ENCODE measurements around the gene SLC5A2. TPM values are rescaled to one million over a fixed set of nuclear protein-coding genes. Genes with fewer than 3 reads are reported as not detected.
"Not testable (repeated sequence)": the region's sequence is repeated elsewhere in the genome, so short reads cannot be mapped to it uniquely, and the experiment has no call there.

SLC5A2 gene
- total RNA-seq, 1 experiment from 2014 or later = not detected

DNA sequence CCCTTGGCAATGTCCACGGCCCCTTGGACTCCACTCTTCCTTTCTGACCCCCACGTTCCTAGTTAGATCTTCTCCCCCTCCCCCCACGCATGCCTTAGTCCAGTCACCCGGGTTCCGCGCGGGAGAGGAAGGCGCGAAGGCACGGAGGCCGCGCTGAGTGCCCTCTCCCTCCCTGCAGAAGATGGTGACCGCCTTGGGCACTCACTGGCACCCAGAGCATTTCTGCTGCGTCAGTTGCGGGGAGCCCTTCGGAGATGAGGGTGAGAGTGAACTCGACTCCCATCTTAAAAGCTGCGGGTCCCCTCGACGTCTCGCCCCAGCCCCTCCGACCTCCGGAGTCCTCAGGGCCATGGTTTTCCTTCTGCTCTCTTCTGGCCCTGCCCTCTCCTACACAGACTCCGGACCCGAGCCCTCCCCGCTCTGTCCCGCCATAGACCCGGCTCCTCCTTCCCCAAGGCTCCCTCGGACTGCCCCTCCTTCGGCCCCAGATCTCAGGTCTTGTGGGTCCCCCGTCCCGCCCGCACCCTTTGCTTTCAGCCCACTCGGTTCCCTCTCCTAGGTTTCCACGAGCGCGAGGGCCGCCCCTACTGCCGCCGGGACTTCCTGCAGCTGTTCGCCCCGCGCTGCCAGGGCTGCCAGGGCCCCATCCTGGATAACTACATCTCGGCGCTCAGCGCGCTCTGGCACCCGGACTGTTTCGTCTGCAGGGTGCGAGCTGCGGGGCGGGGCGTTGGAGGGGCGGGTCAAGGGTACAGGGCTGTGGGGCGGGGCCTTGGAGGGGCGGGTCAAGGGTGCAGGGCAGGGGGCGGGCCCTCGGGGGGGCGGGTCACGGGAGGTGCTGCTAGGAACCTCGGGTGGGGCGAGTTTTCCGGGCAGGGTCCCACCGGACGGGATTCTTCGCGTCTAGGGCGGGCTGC is 6.4 kb upstream of the SLC5A2 start:
- no peaks in the 10 kb centered on the region for H3K9me3 ChIP-seq (replicated peaks)
- H3K4me3 ChIP-seq = no peak overlapping the region
- H3K4me1 ChIP-seq (replicated peaks) = peaks cover 9% of the 10 kb centered on the region
- no peak for DNase-seq (ENCODE audit: low read depth in 1 of 2, low spot score in 2 of 2)
- peaks cover 73% of the 10 kb centered on the region for H3K36me3 ChIP-seq
- 0 out of 2 replicates have a peak, but pooled peaks cover 2% of the 10 kb centered on the region for H3K27me3 ChIP-seq (replicated peaks)
- no peak overlapping the region for H3K27ac ChIP-seq

DNA sequence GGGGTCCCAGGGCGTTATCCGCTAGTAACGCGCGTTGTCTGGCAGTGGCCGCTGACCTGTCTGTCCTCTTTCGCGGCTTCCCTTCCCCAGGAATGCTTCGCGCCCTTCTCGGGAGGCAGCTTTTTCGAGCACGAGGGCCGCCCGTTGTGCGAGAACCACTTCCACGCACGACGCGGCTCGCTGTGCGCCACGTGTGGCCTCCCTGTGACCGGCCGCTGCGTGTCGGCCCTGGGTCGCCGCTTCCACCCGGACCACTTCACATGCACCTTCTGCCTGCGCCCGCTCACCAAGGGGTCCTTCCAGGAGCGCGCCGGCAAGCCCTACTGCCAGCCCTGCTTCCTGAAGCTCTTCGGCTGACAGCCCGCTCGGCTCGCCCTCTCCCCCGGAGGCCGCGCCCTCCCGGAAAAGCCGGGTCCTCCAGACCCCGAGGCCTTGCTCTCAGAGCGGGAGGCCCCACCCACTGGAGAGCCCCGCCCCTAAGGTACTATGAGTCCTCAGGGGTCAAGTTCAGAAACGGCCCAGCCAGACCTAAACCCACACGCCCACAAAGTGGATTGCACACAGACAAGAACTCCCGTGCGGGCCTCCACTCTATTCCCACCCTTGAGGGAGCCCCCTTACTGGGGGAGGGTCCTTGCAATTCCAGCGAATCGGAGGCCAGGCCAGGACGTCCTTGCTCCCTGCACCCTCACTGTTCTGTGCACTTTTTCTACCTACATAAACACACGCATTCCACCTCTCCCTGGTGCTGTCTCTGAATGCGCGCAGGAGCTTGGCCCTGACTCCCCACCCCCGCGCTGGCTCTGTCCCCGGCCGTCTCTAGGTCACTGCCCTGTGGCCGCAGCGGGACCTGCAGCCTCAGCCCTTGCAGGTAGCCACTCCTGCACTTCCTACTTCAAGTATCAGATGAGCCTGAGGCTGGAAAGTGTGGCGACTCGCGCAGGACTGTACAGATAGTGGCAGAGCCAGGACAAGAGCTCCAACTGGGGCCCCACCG is 5.4 kb upstream of the SLC5A2 start:
- DNase-seq (ENCODE audit: low read depth in 1 of 2, low spot score in 2 of 2) = no peak
- H3K36me3 ChIP-seq = peaks cover 68% of the 10 kb centered on the region
- H3K9me3 ChIP-seq (replicated peaks) = no peaks in the 10 kb centered on the region
- no peak overlapping the region for H3K27ac ChIP-seq
- peaks cover 8% of the 10 kb centered on the region for H3K4me1 ChIP-seq (replicated peaks)
- H3K4me3 ChIP-seq = no peak overlapping the region
- 0 out of 2 replicates have a peak, but pooled peaks cover 3% of the 10 kb centered on the region for H3K27me3 ChIP-seq (replicated peaks)

DNA sequence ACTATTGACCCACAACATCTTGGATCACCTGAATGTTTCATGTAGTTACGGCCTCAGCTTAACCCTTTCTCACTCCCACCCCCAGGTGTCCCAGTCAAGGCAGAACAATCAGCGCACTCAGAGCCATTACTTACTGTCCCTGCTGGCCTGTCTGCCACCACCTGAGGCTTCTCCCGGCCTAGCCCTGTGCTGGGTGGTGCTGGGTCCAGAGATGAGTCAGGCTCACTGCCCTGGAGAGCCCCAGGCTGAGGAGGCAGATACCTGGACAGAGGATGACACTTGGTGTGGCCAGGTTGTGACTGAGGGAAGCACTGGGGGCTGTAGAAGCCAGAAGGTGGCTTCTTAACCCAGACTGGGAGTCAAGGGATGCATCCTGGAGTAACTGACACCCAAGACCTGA is 4.0 kb upstream of the SLC5A2 start:
- DNase-seq (ENCODE audit: low read depth in 1 of 2, low spot score in 2 of 2) = no peak
- no peaks in the 10 kb centered on the region for H3K9me3 ChIP-seq (replicated peaks)
- 0 out of 2 replicates have a peak, but pooled peaks cover 3% of the 10 kb centered on the region for H3K27me3 ChIP-seq (replicated peaks)
- peaks cover 55% of the 10 kb centered on the region for H3K36me3 ChIP-seq
- no peak overlapping the region for H3K27ac ChIP-seq
- H3K4me1 ChIP-seq (replicated peaks) = no peaks in the 10 kb centered on the region; the same call in 1 of the 2 replicates
- H3K4me3 ChIP-seq = no peak overlapping the region

GRCh38 chr16:31479751-31480150 is 3.2 kb upstream of the SLC5A2 start:
- H3K4me3 ChIP-seq = no peak overlapping the region
- H3K4me1 ChIP-seq (replicated peaks) = peaks cover 5% of the 10 kb centered on the region
- no peak overlapping the region for H3K27ac ChIP-seq
- H3K27me3 ChIP-seq (replicated peaks) = 0 out of 2 replicates have a peak, but pooled peaks cover 3% of the 10 kb centered on the region
- peaks cover 48% of the 10 kb centered on the region for H3K36me3 ChIP-seq
- no peaks in the 10 kb centered on the region for H3K9me3 ChIP-seq (replicated peaks)
- no peak for DNase-seq (ENCODE audit: low read depth in 1 of 2, low spot score in 2 of 2)

DNA sequence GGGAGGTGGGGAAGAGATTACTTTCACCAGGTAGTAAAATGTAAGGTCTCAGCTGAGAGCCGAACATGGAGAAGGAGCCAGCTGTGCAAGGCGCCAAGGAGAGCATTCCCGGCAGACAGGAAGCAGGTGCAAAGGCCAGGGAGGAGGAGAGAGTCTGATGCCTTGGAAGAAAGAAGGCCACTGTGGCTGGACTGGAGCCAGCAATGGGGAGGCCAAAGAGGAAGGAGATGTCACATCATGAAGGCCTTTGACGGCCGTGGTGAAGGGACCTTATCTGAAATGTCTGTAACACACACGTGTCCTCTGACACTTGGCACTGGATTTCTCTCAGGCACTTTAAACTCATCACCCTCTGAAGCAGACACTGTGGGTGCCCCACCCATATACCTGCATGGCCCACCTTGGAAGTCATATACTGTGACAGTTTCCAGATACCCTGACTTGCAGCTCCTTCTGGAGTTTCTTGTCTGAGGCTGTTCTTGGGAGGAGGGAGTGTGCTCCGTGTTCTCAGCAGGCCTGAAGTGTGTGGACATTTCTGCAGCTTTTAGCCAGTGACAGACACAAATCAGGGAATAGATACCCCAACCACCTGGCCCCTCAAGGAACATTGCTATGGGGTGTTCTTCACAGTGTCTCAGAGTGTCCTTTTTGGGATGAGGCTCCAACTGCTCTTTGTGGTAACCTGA is 1.9 kb upstream of the SLC5A2 start:
- no peak for DNase-seq (ENCODE audit: low read depth in 1 of 2, low spot score in 2 of 2)
- H3K4me1 ChIP-seq (replicated peaks) = peaks cover 8% of the 10 kb centered on the region
- peaks cover 35% of the 10 kb centered on the region for H3K36me3 ChIP-seq
- no peaks in the 10 kb centered on the region for H3K9me3 ChIP-seq (replicated peaks)
- H3K27me3 ChIP-seq (replicated peaks) = 0 out of 2 replicates have a peak, but pooled peaks cover 3% of the 10 kb centered on the region
- no peak overlapping the region for H3K27ac ChIP-seq
- no peak overlapping the region for H3K4me3 ChIP-seq

DNA sequence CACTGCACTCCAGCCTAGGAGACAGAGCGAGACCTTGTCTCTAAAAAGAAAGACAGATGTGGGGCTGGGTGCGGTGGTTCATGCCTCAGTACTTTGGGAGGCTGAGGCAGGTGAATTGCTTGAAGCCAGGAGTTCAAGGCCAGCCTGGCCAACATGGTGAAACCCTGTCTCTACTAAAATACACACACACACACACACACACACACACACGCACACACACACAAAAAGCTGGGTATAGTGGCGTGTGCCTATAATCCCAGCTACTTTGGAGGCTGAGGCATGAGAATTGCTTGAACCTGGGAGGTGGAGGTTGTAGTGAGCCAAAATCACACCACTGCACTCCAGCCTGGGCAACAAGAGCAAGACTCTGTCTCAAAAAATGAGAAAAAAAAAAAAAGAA is 1.1 kb downstream of the SLC5A2 start:
- Histone ChIP-seq H3K4me1 (replicated peaks) (peaks cover 19% of the 10 kb centered on the region), H3K27me3 (replicated peaks) (peaks cover 17% of the 10 kb centered on the region)
- not testable (repeated sequence) for DNase-seq (ENCODE audit: low read depth in 1 of 2, low spot score in 2 of 2); H3K9me3 ChIP-seq (replicated peaks); H3K27ac ChIP-seq; H3K4me3 ChIP-seq; H3K36me3 ChIP-seq

DNA sequence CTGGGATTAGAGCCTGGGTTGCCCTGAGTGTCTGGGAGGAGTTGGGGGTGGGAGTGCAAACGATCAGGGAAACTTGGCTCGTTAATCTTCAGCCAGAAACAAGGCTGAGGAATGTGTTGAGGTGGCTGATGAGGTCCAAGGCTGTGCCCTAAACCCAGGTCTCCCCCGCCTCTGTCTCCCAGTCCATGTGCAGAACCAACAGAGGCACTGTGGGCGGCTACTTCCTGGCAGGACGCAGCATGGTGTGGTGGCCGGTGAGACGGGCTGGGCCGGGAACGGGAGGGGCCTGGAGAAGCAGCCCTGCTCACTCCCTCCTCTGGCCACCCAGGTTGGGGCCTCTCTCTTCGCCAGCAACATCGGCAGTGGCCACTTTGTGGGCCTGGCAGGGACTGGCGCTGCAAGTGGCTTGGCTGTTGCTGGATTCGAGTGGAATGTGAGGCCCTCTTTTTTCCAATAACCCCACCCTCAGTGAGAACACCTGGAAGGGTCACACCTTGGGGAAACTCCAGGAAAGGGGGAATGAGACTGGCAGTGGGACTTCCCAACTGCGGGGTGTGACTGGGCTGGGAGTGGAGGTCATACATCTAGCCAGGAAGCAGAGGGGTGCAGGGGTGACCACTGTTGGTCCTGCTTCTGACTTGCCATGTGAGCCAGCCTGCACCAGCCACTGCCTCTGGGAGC is 1.7 kb downstream of the SLC5A2 start:
- H3K4me3 ChIP-seq = no peak overlapping the region
- H3K27me3 ChIP-seq (replicated peaks) = peaks cover 17% of the 10 kb centered on the region
- H3K36me3 ChIP-seq = peaks cover under 1% of the 10 kb centered on the region
- H3K27ac ChIP-seq = no peak overlapping the region
- peak; percentile 50 to 78 for DNase-seq (ENCODE audit: low read depth in 1 of 2, low spot score in 2 of 2)
- no peaks in the 10 kb centered on the region for H3K9me3 ChIP-seq (replicated peaks)
- H3K4me1 ChIP-seq (replicated peaks) = peaks cover 19% of the 10 kb centered on the region

DNA sequence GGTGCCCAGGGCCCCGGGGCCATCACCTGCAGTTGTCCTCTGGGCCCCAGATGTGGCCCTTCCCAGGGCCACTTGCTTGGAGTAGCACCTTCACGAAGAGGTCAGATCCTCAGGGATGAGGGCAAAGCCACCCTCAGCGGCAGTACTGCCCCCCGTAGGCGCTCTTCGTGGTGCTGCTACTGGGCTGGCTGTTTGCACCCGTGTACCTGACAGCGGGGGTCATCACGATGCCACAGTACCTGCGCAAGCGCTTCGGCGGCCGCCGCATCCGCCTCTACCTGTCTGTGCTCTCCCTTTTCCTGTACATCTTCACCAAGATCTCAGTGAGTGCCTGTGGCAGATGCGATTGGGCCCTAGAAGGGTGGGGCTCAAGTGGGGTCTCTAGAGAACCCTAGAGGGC is 2.6 kb downstream of the SLC5A2 start:
- Histone ChIP-seq H3K36me3 (peaks cover 5% of the 10 kb centered on the region; the same call in 1 of the 2 replicates), H3K4me1 (replicated peaks) (peaks cover 19% of the 10 kb centered on the region), H3K27me3 (replicated peaks) (peaks cover 17% of the 10 kb centered on the region), H3K4me3 (no peak overlapping the region), H3K9me3 (replicated peaks) (no peaks in the 10 kb centered on the region), H3K27ac (no peak overlapping the region)
- DNase-seq (ENCODE audit: low read depth in 1 of 2, low spot score in 2 of 2) = no peak

GRCh38 chr16:31486045-31486444 is 3.1 kb downstream of the SLC5A2 start:
- no peak for DNase-seq (ENCODE audit: low read depth in 1 of 2, low spot score in 2 of 2)
- Histone ChIP-seq H3K9me3 (replicated peaks) (no peaks in the 10 kb centered on the region), H3K4me1 (replicated peaks) (peaks cover 19% of the 10 kb centered on the region), H3K27ac (no peak overlapping the region), H3K36me3 (peaks cover 7% of the 10 kb centered on the region; the same call in 1 of the 2 replicates), H3K27me3 (replicated peaks) (peaks cover 17% of the 10 kb centered on the region), H3K4me3 (no peak overlapping the region)

GRCh38 chr16:31487071-31487719 is 4.3 kb downstream of the SLC5A2 start:
- DNase-seq (ENCODE audit: low read depth in 1 of 2, low spot score in 2 of 2) = no peak
- Histone ChIP-seq H3K36me3 (peaks cover 13% of the 10 kb centered on the region), H3K9me3 (replicated peaks) (no peaks in the 10 kb centered on the region), H3K27ac (no peak overlapping the region), H3K4me3 (peak overlapping the region; percentile 25), H3K27me3 (replicated peaks) (peaks cover 14% of the 10 kb centered on the region), H3K4me1 (replicated peaks) (peaks cover 19% of the 10 kb centered on the region)

GRCh38 chr16:31487720-31488467 is 5.0 kb downstream of the SLC5A2 start:
- Histone ChIP-seq H3K27me3 (replicated peaks) (peaks cover 14% of the 10 kb centered on the region), H3K9me3 (replicated peaks) (no peaks in the 10 kb centered on the region), H3K36me3 (peaks cover 20% of the 10 kb centered on the region), H3K27ac (no peak overlapping the region), H3K4me3 (peak overlapping the region; percentile 25), H3K4me1 (replicated peaks) (peaks cover 19% of the 10 kb centered on the region)
- DNase-seq (ENCODE audit: low read depth in 1 of 2, low spot score in 2 of 2) = no peak

Measured in SJSA1 (cell line).